Measurements from ENCODE around the gene SPOCD1. TPM values are rescaled to one million over a fixed set of nuclear protein-coding genes. Genes with fewer than 3 reads are reported as not detected.
A peak's percentile ranks its signal among the peaks of the same experiment; 100 is the strongest.

Gene SPOCD1
- total RNA-seq, 2 donors from 2014 or later = 13.5 to 23.0 TPM

GRCh38 chr1:31754397-31754796, 61.4 kb downstream of the SPOCD1 start:
- intact Hi-C loops (cut with DNase I) = no loop called here
- DNase-seq (ENCODE audit: low spot score) = no peak

- intact Hi-C loops (cut with DNase I) = no loop called here
- DNase-seq (ENCODE audit: low spot score) = no peak
Observed at GRCh38 chr1:31753707-31754349, 62.0 kb downstream of the SPOCD1 start.

GRCh38 chr1:31752952-31753475, 62.8 kb downstream of the SPOCD1 start:
- intact Hi-C loops (cut with DNase I) = no loop called here
- DNase-seq (ENCODE audit: low spot score) = no peak

- intact Hi-C loops (cut with DNase I) = no loop called here
Observed at GRCh38 chr1:31752258-31752657, 63.6 kb downstream of the SPOCD1 start.

GRCh38 chr1:31751822-31752241, 64.0 kb downstream of the SPOCD1 start:
- intact Hi-C loops (cut with DNase I) = no loop called here
- no peak for DNase-seq (ENCODE audit: low spot score)

More at GRCh38 chr1:31752258-31752657, 63.6 kb downstream of the SPOCD1 start:
- DNase-seq (ENCODE audit: low spot score) = no peak

GRCh38 chr1:31750858-31751510, 64.8 kb downstream of the SPOCD1 start:
- DNase-seq (ENCODE audit: low spot score) = no peak
- intact Hi-C loops (cut with DNase I) = no loop called here

- intact Hi-C loops (cut with DNase I) = no loop called here
- DNase-seq (ENCODE audit: low spot score) = no peak
Observed at GRCh38 chr1:31749785-31750735, 65.8 kb downstream of the SPOCD1 start.

- intact Hi-C loops (cut with DNase I) = no loop called here
- peak; percentile 59 for DNase-seq (ENCODE audit: low spot score)
Observed at GRCh38 chr1:31748365-31748764, 67.5 kb downstream of the SPOCD1 start.

GRCh38 chr1:31747304-31747703, 68.5 kb downstream of the SPOCD1 start:
- DNase-seq (ENCODE audit: low spot score) = no peak
- intact Hi-C loops (cut with DNase I) = no loop called here

- DNase-seq (ENCODE audit: low spot score) = peak; percentile 62
- intact Hi-C loops (cut with DNase I) = no loop called here
Observed at GRCh38 chr1:31746687-31747086, 69.1 kb downstream of the SPOCD1 start.

- intact Hi-C loops (cut with DNase I) = no loop called here
Observed at GRCh38 chr1:31745946-31746670, 69.7 kb downstream of the SPOCD1 start.

GRCh38 chr1:31745096-31745945, 70.5 kb downstream of the SPOCD1 start:
- intact Hi-C loops (cut with DNase I) = no loop called here
- DNase-seq (ENCODE audit: low spot score) = peak; percentile 89

More at GRCh38 chr1:31745946-31746670, 69.7 kb downstream of the SPOCD1 start:
- peak; percentile 56 for DNase-seq (ENCODE audit: low spot score)

GRCh38 chr1:31744165-31744888, 71.5 kb downstream of the SPOCD1 start:
- no peak for DNase-seq (ENCODE audit: low spot score)

GRCh38 chr1:31742462-31743212, 73.2 kb downstream of the SPOCD1 start:
- DNase-seq (ENCODE audit: low spot score) = peak; percentile 57
- intact Hi-C loops (cut with DNase I) = no loop called here

More at GRCh38 chr1:31744165-31744888, 71.5 kb downstream of the SPOCD1 start:
- intact Hi-C loops (cut with DNase I) = no loop called here

All from posterior vena cava (tissue), 2 donors.